Stimulated activated CD4-positive, alpha-beta T cell treated with anti-CD3 and anti-CD28 coated beads, Interleukin-15, amount 100 ng/mL, for 24 hours (primary cell): ENCODE measurements around the gene STYXL1.
"Not testable (repeated sequence)": the region's sequence is repeated elsewhere in the genome, so short reads cannot be mapped to it uniquely, and the experiment has no call there.

ENCODE experiments used
- DNase-seq: peaks from one replicate; pipeline ENCODE4 v3.0.0-alpha.2; 2020

STYXL1 gene

GRCh38 chr7:76047811-76048667 lies at the start of gene STYXL1, which contains the start of gene MDH2:
TSS of gene STYXL1 (minus strand) at chr7:76048000. CDS start at chr7:76030523, 17,477 bp downstream.
TSS of gene MDH2 (plus strand) at chr7:76048106. CDS start at chr7:76048161, 55 bp downstream.
- peak; percentile 95 for DNase-seq

GRCh38 chr7:76095908-76096307 lies 48.1 kb upstream of the STYXL1 start:
- DNase-seq, result no peak

GRCh38 chr7:76094326-76094725 lies 46.5 kb upstream of the STYXL1 start:
- DNase-seq, result not testable (repeated sequence)

- DNase-seq, result not testable (repeated sequence)
Measured at GRCh38 chr7:76093531-76093930, 45.7 kb upstream of the STYXL1 start.

- no peak for DNase-seq
Measured at GRCh38 chr7:76091506-76091905, 43.7 kb upstream of the STYXL1 start.

- DNase-seq, result no peak
Measured at GRCh38 chr7:76089865-76090475, 42.2 kb upstream of the STYXL1 start.

GRCh38 chr7:76087362-76087791 lies 39.6 kb upstream of the STYXL1 start:
- DNase-seq, result not testable (repeated sequence)

GRCh38 chr7:76086070-76086469 lies 38.3 kb upstream of the STYXL1 start:
- no peak for DNase-seq

GRCh38 chr7:76084115-76084514 lies 36.3 kb upstream of the STYXL1 start:
- not testable (repeated sequence) for DNase-seq

- DNase-seq, result no peak
Measured at GRCh38 chr7:76080204-76080603, 32.4 kb upstream of the STYXL1 start.

GRCh38 chr7:76077435-76077834 lies 29.6 kb upstream of the STYXL1 start:
- DNase-seq, result no peak

GRCh38 chr7:76076995-76077394 lies 29.2 kb upstream of the STYXL1 start:
- DNase-seq, result no peak

GRCh38 chr7:76074972-76075370 lies 27.2 kb upstream of the STYXL1 start:
- DNase-seq, result no peak

GRCh38 chr7:76074306-76074971 lies 26.6 kb upstream of the STYXL1 start:
- no peak for DNase-seq

- DNase-seq, result no peak
Measured at GRCh38 chr7:76073335-76073990, 25.7 kb upstream of the STYXL1 start.

GRCh38 chr7:76072243-76073148 lies 24.7 kb upstream of the STYXL1 start:
- DNase-seq, result no peak

- DNase-seq, result no peak
Measured at GRCh38 chr7:76071316-76072242, 23.8 kb upstream of the STYXL1 start.

- DNase-seq, result no peak
Measured at GRCh38 chr7:76069238-76069638, 21.4 kb upstream of the STYXL1 start.

- DNase-seq, result no peak
Measured at GRCh38 chr7:76066716-76067503, 19.1 kb upstream of the STYXL1 start.
